ENCODE data around the gene ZNF467. TPM values are rescaled to one million over a fixed set of nuclear protein-coding genes. Genes with fewer than 3 reads are reported as not detected.

The ZNF467 gene
- total and polyA plus RNA-seq, 2 donors (not counting 3 experiments of a cell fraction or from before 2014, with no cell fraction given), result 4.2 to 8.9 TPM

GRCh38 chr7:149722356-149722957 lies 50.9 kb downstream of the ZNF467 start:
- no peak overlapping the region for H2AFZ ChIP-seq (ENCODE audit: low read depth, low read length)
- no peak overlapping the region for H3K4me2 ChIP-seq (ENCODE audit: insufficient read depth, low read length)
- H3K27ac ChIP-seq (ENCODE audit: insufficient read depth, low read depth, low read length), result no peak overlapping the region
- FAIRE-seq, result no peak
- no peak overlapping the region for H3K9ac ChIP-seq (replicated peaks; ENCODE audit: extremely low read depth, insufficient read depth, low read length)
- intact Hi-C loops (cut with micrococcal nuclease), result no loop called here
- H3K4me1 ChIP-seq (ENCODE audit: control insufficient read depth, extremely low read depth, insufficient read depth, low read length), result no peaks in the 10 kb centered on the region
- peaks cover 0 to 14% of the 10 kb centered on the region in 2 experiments for H3K36me3 ChIP-seq (ENCODE audit: control insufficient read depth in 2 of 2, extremely low read depth in 1 of 2, insufficient read depth in 2 of 2, low read length in 2 of 2)
- no peak overlapping the region for H3K4me3 ChIP-seq (replicated peaks in 1 of 3; ENCODE audit: insufficient read depth in 1 of 3, low read depth in 1 of 3, low read length in 3 of 3)
- POLR2A ChIA-PET, result no interaction called here
- H3K9me3 ChIP-seq (replicated peaks; ENCODE audit: control insufficient read depth, insufficient read depth, low read length), result no peaks in the 10 kb centered on the region
- H3K27me3 ChIP-seq (ENCODE audit: control insufficient read depth in 2 of 2, insufficient read depth in 2 of 2, low read length in 2 of 2), result no peaks in the 10 kb centered on the region
- TF ChIP-seq FOS (IDR thresholded peaks at IDR 0.05; ENCODE audit: borderline replicate concordance, insufficient read depth, low read length), result no peak
- TF ChIP-seq POLR2AphosphoS5 (IDR thresholded peaks at IDR 0.05; ENCODE audit: insufficient read depth, low read depth, low read length), result no peak
- TF ChIP-seq EZH2 (IDR thresholded peaks at IDR 0.05; ENCODE audit: borderline replicate concordance, low read depth, low read length, severe bottlenecking), result no peak
- no peak for TF ChIP-seq JUN (IDR thresholded peaks at IDR 0.05; ENCODE audit: borderline replicate concordance, insufficient read depth, insufficient read length, low read depth)
- no peak for TF ChIP-seq MYC (IDR thresholded peaks at IDR 0.05; ENCODE audit: low read depth, low read length)
- no peak for TF ChIP-seq MAX (IDR thresholded peaks at IDR 0.05; ENCODE audit: insufficient read depth, insufficient read length)
- no peak for TF ChIP-seq CTCF (IDR thresholded peaks at IDR 0.05; ENCODE audit: extremely low read depth in 1 of 2, insufficient read depth in 1 of 2, low read depth in 1 of 2, low read length in 2 of 2)
- no peak for TF ChIP-seq POLR2A (IDR thresholded peaks at IDR 0.05; ENCODE audit: low read depth, low read length)
- no peak for TF ChIP-seq GATA2 (IDR thresholded peaks at IDR 0.05; ENCODE audit: insufficient read depth, insufficient read length, low read depth, low read length)
- DNase-seq (ENCODE audit: low read depth, low spot score), result no peak
- CTCF ChIA-PET, result interaction anchor here (1.7 kb wide), 1 partner anchor 49 kb away, joined by 4 read pairs; no protein-coding TSS in a partner anchor
- BruUV-seq (replicated peaks), result no TSS peak
- H4K20me1 ChIP-seq (replicated peaks; ENCODE audit: control insufficient read depth, extremely low read depth, insufficient read depth, low read length), result no peaks in the 10 kb centered on the region
- H3K79me2 ChIP-seq (ENCODE audit: control insufficient read depth, insufficient read depth, low read length), result no peaks in the 10 kb centered on the region
- H3K9me1 ChIP-seq (replicated peaks; ENCODE audit: control insufficient read depth, extremely low read depth, insufficient read depth, low read length), result no peaks in the 10 kb centered on the region
- dilution Hi-C loops (cut with MboI; ENCODE audit: extremely low pct_ligation_motif_present, low sequenced_read_pairs), result no loop called here

All from endothelial cell of umbilical vein (primary cell).